PC-9 (cell line): ENCODE results near the gene PSORS1C1. TPM values are rescaled to one million over a fixed set of nuclear protein-coding genes. Genes with fewer than 3 reads are reported as not detected.

ENCODE experiments used
- BruUV-seq: library from RNA; stranded (reverse); fragments of 400-500 nt; replicated peaks from 2 replicates; lab custom pipeline; 2021; lab: Mats Ljungman, UMichigan
- CTCF ChIA-PET: fragments of 300-600 bp; sonication (Branson Sonifier 250); formaldehyde crosslinking; loops from one replicate; lab custom pipeline; 2022; ENCODE audit warnings: antibody characterized with exemption; lab: Charles Lee
- POLR2A ChIA-PET: fragments of 300-600 bp; sonication (Branson Sonifier 250); formaldehyde crosslinking; loops from one replicate; lab custom pipeline; 2022; ENCODE audit warnings: antibody characterized with exemption; ENCODE audit not compliant: unreplicated experiment; lab: Charles Lee
- DNase-seq, 2 experiments: peaks; one replicate each; pipeline versions ENCODE4 v3.0.0 to v3.0.0-alpha.2; 2015 to 2022; ENCODE audit warnings: mixed read lengths in 1 of 2
- H2AFZ ChIP-seq: fragments of 200-600 bp; sonication (generic); 2 replicates; pipeline ENCODE4 v1.8.1; 2017; ENCODE audit warnings: antibody characterized with exemption
- H3F3A ChIP-seq: fragments of 200-600 bp; sonication (generic); 2 replicates; pipeline ENCODE4 v1.8.1; 2017; ENCODE audit warnings: antibody characterized with exemption, mild to moderate bottlenecking, low read depth; ENCODE audit not compliant: insufficient read depth
- H3K27ac ChIP-seq: fragments of 200-600 bp; sonication (generic); 2 replicates; pipeline ENCODE4 v1.6.1; 2016; ENCODE audit warnings: mixed run types
- H3K27me3 ChIP-seq: fragments of 200-600 bp; sonication (generic); 2 replicates; pipeline ENCODE4 v1.6.1; 2016; ENCODE audit warnings: low read depth, mixed run types; ENCODE audit not compliant: insufficient read depth
- H3K36me3 ChIP-seq: fragments of 200-600 bp; sonication (generic); 2 replicates; pipeline ENCODE4 v1.6.1; 2016; ENCODE audit warnings: low read depth, mixed run types
- H3K4me1 ChIP-seq: fragments of 200-600 bp; sonication (generic); replicated peaks from 2 replicates; pipeline ENCODE4 v1.6.1; 2016; ENCODE audit warnings: mixed run types; ENCODE audit not compliant: insufficient read depth
- H3K4me2 ChIP-seq: fragments of 200-600 bp; sonication (generic); 2 replicates; pipeline ENCODE4 v1.6.1; 2017; ENCODE audit warnings: mixed run types
- H3K4me3 ChIP-seq: fragments of 200-600 bp; sonication (generic); 2 replicates; pipeline ENCODE4 v1.6.1; 2016; ENCODE audit warnings: mixed run types
- H3K79me2 ChIP-seq: fragments of 200-600 bp; sonication (generic); 2 replicates; pipeline ENCODE4 v1.6.1; 2017; ENCODE audit warnings: low read depth, mixed run types
- H3K9me2 ChIP-seq: fragments of 200-600 bp; sonication (generic); 2 replicates; pipeline ENCODE4 v1.8.1; 2017; ENCODE audit warnings: mild to moderate bottlenecking; ENCODE audit not compliant: insufficient read depth
- H3K9me3 ChIP-seq: fragments of 200-600 bp; sonication (generic); 2 replicates; pipeline ENCODE4 v1.8.1; 2016; ENCODE audit warnings: low read depth; ENCODE audit not compliant: insufficient read depth
- H4K20me1 ChIP-seq: fragments of 200-600 bp; sonication (generic); 2 replicates; pipeline ENCODE4 v1.8.1; 2017; ENCODE audit not compliant: insufficient read depth
- EZH2 ChIP-seq: fragments of 200-600 bp; sonication (generic); IDR thresholded peaks from 2 replicates; pipeline ENCODE4 v1.8.0; 2017; ENCODE audit warnings: antibody characterized with exemption, low read depth
- intact Hi-C: fragments of 100-400 bp; cut with micrococcal nuclease; formaldehyde crosslinking; loops from one replicate; pipeline ENCODE4 v1.10.0; 2022; ENCODE audit not compliant: unreplicated experiment
- total RNA-seq: library from RNA; stranded (reverse); gene quantifications from 2 replicates; pipeline ENCODE4 v1.2.3, GENCODE V29; 2021
- TF ChIP-seq, protein P1 (sequence below): fragments of 200-600 bp; sonication (generic); conservative IDR thresholded peaks from 2 replicates; pipeline ENCODE4 v1.6.1; 2017; ENCODE audit warnings: mixed run types, antibody characterized with exemption, mild to moderate bottlenecking, moderate library complexity

The PSORS1C1 gene
- total RNA-seq, 1 experiment from 2014 or later = 29.2 TPM

DNA sequence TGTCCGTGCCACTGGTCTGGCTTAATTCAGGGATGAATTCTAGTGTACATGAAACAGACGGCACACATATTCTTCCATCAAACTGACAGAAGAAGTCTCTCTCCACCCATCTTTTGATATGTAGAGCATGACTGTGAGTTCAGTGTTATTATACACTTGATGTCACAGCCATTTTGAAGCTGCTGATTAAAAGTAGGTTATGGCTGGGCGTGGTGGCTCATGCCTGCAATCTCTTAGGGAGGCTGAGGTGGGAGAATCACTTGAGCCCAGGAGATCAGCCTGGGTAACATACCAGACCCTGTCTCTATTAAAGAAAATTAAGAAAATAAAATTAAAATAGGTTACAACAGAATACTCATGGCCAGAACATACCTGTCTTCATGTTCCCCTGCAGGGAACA lies 22.9 kb upstream of the PSORS1C1 start:
- Histone ChIP-seq H2AFZ (no peak overlapping the region), H3K27me3 (no peaks in the 10 kb centered on the region), H3K4me1 (peaks cover 17% of the 10 kb centered on the region), H3K4me2 (no peak overlapping the region), H3K27ac (no peak overlapping the region), H3K9me3 (no peaks in the 10 kb centered on the region), H3K79me2 (no peaks in the 10 kb centered on the region), H3F3A (peaks cover 13% of the 10 kb centered on the region; the same call in 1 of the 2 replicates), H4K20me1 (no peaks in the 10 kb centered on the region), H3K9me2 (no peaks in the 10 kb centered on the region), H3K4me3 (no peak overlapping the region), H3K36me3 (no peaks in the 10 kb centered on the region)
- no peak for DNase-seq
- POLR2A ChIA-PET = interaction anchor here (0.6 kb wide), 2 partner anchors 209 to 359 kb away, joined by 3 to 4 read pairs; no protein-coding TSS in a partner anchor
- intact Hi-C loops = no loop called here
- TF ChIP-seq, protein P1, sequence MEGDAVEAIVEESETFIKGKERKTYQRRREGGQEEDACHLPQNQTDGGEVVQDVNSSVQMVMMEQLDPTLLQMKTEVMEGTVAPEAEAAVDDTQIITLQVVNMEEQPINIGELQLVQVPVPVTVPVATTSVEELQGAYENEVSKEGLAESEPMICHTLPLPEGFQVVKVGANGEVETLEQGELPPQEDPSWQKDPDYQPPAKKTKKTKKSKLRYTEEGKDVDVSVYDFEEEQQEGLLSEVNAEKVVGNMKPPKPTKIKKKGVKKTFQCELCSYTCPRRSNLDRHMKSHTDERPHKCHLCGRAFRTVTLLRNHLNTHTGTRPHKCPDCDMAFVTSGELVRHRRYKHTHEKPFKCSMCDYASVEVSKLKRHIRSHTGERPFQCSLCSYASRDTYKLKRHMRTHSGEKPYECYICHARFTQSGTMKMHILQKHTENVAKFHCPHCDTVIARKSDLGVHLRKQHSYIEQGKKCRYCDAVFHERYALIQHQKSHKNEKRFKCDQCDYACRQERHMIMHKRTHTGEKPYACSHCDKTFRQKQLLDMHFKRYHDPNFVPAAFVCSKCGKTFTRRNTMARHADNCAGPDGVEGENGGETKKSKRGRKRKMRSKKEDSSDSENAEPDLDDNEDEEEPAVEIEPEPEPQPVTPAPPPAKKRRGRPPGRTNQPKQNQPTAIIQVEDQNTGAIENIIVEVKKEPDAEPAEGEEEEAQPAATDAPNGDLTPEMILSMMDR = no peak
- no peak for TF ChIP-seq EZH2
- no TSS peak for BruUV-seq
- CTCF ChIA-PET = no interaction called here

DNA sequence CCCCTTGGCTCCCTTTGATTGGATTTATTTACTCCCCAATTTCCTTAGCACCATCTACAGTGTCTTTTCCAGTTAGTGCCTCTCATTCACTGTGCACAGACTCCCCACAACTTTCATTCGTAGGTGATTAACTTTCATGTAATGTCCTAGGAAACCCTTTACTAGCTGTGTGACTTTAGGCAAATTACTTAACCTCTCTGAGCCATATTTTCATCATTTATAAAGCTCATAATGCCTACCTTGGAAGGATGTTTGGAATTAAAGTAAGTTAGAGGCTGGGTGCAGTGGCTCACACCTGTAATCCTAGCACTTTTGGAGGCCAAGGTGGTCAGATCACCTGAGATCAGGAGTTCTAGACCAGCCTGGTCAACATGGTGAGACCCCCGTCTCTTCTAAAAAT lies 22.4 kb upstream of the PSORS1C1 start:
- no peaks in the 10 kb centered on the region for H3K36me3 ChIP-seq
- H3K79me2 ChIP-seq = no peaks in the 10 kb centered on the region
- intact Hi-C loops = no loop called here
- TF ChIP-seq, protein P1 = no peak
- no peak for TF ChIP-seq EZH2
- DNase-seq = no peak
- no peak overlapping the region for H3K27ac ChIP-seq
- H2AFZ ChIP-seq = no peak overlapping the region
- H3K4me1 ChIP-seq = peaks cover 12% of the 10 kb centered on the region
- no peaks in the 10 kb centered on the region for H4K20me1 ChIP-seq
- no peaks in the 10 kb centered on the region for H3K9me3 ChIP-seq
- H3F3A ChIP-seq = peaks cover 7% of the 10 kb centered on the region; the same call in 1 of the 2 replicates
- CTCF ChIA-PET = no interaction called here
- H3K4me2 ChIP-seq = no peak overlapping the region
- no peaks in the 10 kb centered on the region for H3K27me3 ChIP-seq
- no peaks in the 10 kb centered on the region for H3K9me2 ChIP-seq
- no peak overlapping the region for H3K4me3 ChIP-seq
- POLR2A ChIA-PET = no interaction called here
- no TSS peak for BruUV-seq

DNA sequence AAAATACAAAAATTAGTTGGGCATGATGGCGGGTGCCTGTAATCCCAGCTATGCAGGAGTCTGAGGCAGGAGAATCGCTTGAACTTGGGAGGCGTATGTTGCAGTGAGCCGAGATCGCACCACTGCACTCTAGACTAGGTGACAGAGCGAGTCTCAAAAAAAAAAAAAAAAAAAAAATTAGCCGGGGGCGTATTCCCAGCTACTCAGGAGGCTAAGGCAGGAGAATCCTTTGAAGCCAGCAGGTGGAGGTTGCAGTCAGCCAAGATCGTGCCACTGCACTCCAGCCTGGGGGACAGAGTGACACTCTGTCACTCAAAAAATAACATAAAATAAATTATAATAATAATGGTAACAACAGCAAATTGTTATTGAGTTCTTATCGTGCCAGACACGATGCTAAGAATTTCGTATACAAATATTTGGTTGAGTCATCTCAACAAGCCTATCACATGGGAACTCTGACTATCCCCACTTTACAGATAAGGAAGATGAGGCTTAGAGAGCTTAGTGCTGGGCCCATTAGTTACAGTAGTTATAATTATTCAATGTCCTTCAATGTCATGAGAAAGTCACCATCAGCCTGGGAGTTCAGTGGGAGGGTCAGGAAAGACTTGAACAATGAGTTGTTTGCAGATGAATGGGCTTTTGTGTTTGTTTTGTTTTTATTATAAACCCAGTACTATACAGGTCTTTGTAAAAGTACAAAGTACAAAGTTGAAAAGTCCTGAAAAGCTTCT lies 21.7 kb upstream of the PSORS1C1 start:
- Histone ChIP-seq H3K27me3 (no peaks in the 10 kb centered on the region), H3K9me2 (no peaks in the 10 kb centered on the region), H3K36me3 (no peaks in the 10 kb centered on the region), H3K4me1 (peaks cover 10% of the 10 kb centered on the region), H3K4me3 (no peak overlapping the region), H3K27ac (no peak overlapping the region), H3K79me2 (no peaks in the 10 kb centered on the region), H2AFZ (no peak overlapping the region), H3K4me2 (no peak overlapping the region), H3F3A (peaks cover 7% of the 10 kb centered on the region; the same call in 1 of the 2 replicates), H3K9me3 (no peaks in the 10 kb centered on the region), H4K20me1 (no peaks in the 10 kb centered on the region)
- TF ChIP-seq EZH2 = no peak
- BruUV-seq = no TSS peak
- POLR2A ChIA-PET = interaction anchor here (0.7 kb wide), 1 partner anchor 21 kb away, joined by 4 read pairs; the partner anchor contains the start of gene PSORS1C1
- DNase-seq = no peak
- intact Hi-C loops = no loop called here
- CTCF ChIA-PET = no interaction called here
